Measurements from ENCODE around the gene IDH1. TPM values are rescaled to one million over a fixed set of nuclear protein-coding genes. Genes with fewer than 3 reads are reported as not detected.

IDH1 gene
- 162 and 184 TPM in 2 replicates for total RNA-seq

GRCh38 chr2:208254871-208255556 is at the start of gene IDH1:
TSS of gene IDH1 (minus strand) at chr2:208255071. CDS start at chr2:208251551, 3,520 bp downstream.

GRCh38 chr2:208265801-208266552 is 11.1 kb upstream of the IDH1 start, which contains the start of gene PIKFYVE:
TSS of gene PIKFYVE (plus strand) at chr2:208266255. CDS start at chr2:208271520, 5,265 bp downstream.

GRCh38 chr2:208189810-208190503 is 64.9 kb downstream of the IDH1 start, which contains the start of gene C2orf80:
TSS of gene C2orf80 (minus strand) at chr2:208190030. CDS start at chr2:208186986, 3,044 bp downstream.

Other genes with a start within 250 kb of the IDH1 start
- 4.2 and 6.1 TPM in 2 replicates for gene PLEKHM3, start 229.5 kb downstream of the IDH1 start, total RNA-seq
- not detected in 2 replicates for gene CRYGD, start 130.5 kb downstream of the IDH1 start, total RNA-seq
- gene CRYGC, start 125.2 kb downstream of the IDH1 start, total RNA-seq: not detected in 2 replicates
- not detected in 2 replicates for gene CRYGB, start 108.9 kb downstream of the IDH1 start, total RNA-seq
- not detected in 2 replicates for gene CRYGA, start 91.5 kb downstream of the IDH1 start, total RNA-seq
- gene C2orf80, start 65.0 kb downstream of the IDH1 start, total RNA-seq: not detected in 2 replicates
- 14.1 and 16.1 TPM in 2 replicates for gene PIKFYVE, start 11.2 kb upstream of the IDH1 start, total RNA-seq
- under 0.01 TPM in 1 of 2 replicates, not detected in the other for gene PTH2R, start 151.7 kb upstream of the IDH1 start, total RNA-seq

Measured in bronchus fibroblast of lung (primary cell).